ENCODE measurements around the gene TMEM240.
"Not testable (repeated sequence)": the region's sequence is repeated elsewhere in the genome, so short reads cannot be mapped to it uniquely, and the experiment has no call there.

TMEM240 gene

GRCh38 chr1:1527092-1527816 is 13.2 kb downstream of the TMEM240 start:
- CTCF ChIA-PET, result no interaction called here
- no peak for DNase-seq (ENCODE audit: low read depth, low spot score)
- TF ChIP-seq CTCF (IDR thresholded peaks at IDR 0.05; ENCODE audit: insufficient read depth, low read length, missing control alignments), result no peak
- POLR2A ChIA-PET, result no interaction called here
- H3K4me3 ChIP-seq (ENCODE audit: low read depth, low read length), result no peak overlapping the region

- DNase-seq (ENCODE audit: low read depth, low spot score); POLR2A ChIA-PET; CTCF ChIA-PET; H3K4me3 ChIP-seq (ENCODE audit: low read depth, low read length): not testable (repeated sequence)
Observed at GRCh38 chr1:1526476-1526875, 13.9 kb downstream of the TMEM240 start.

GRCh38 chr1:1524750-1525383 is 15.6 kb downstream of the TMEM240 start:
- CTCF ChIA-PET, result not testable (repeated sequence)

GRCh38 chr1:1523651-1524050 is 16.8 kb downstream of the TMEM240 start:
- DNase-seq (ENCODE audit: low read depth, low spot score); H3K4me3 ChIP-seq (ENCODE audit: low read depth, low read length); POLR2A ChIA-PET; CTCF ChIA-PET: not testable (repeated sequence)

More at GRCh38 chr1:1524750-1525383, 15.6 kb downstream of the TMEM240 start:
- POLR2A ChIA-PET; H3K4me3 ChIP-seq (ENCODE audit: low read depth, low read length); DNase-seq (ENCODE audit: low read depth, low spot score): not testable (repeated sequence)

DNA sequence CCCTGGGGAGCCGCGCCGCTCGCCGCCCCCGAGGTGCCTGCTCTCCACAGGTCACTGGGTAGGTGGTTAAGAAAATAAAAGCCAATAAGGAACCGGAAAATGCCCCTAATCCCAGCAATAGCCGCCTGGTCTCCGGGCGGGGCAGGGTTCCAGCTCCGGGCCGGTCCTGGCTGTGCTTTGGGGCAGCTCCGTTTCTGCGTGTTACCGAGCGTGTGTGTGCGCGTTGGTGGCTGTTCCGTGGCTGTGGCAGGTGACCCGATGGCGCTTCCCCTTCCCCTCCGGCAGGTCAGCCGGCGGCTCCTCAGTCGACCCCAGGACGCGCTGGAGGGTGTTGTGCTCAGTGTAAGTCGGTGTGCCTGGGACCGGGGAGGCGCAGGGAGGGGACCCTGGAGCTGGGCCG is 17.2 kb downstream of the TMEM240 start:
- DNase-seq (ENCODE audit: low read depth, low spot score); CTCF ChIA-PET; H3K4me3 ChIP-seq (ENCODE audit: low read depth, low read length); POLR2A ChIA-PET: not testable (repeated sequence)

- H3K4me3 ChIP-seq (ENCODE audit: low read depth, low read length); POLR2A ChIA-PET; CTCF ChIA-PET; DNase-seq (ENCODE audit: low read depth, low spot score): not testable (repeated sequence)
Observed at GRCh38 chr1:1522536-1522935, 17.9 kb downstream of the TMEM240 start.

- H3K4me3 ChIP-seq (ENCODE audit: low read depth, low read length), result no peak overlapping the region
- no peak for DNase-seq (ENCODE audit: low read depth, low spot score)
- POLR2A ChIA-PET, result no interaction called here
- no peak for TF ChIP-seq CTCF (IDR thresholded peaks at IDR 0.05; ENCODE audit: insufficient read depth, low read length, missing control alignments)
- CTCF ChIA-PET, result no interaction called here
Observed at GRCh38 chr1:1521331-1521730, 19.1 kb downstream of the TMEM240 start.

DNA sequence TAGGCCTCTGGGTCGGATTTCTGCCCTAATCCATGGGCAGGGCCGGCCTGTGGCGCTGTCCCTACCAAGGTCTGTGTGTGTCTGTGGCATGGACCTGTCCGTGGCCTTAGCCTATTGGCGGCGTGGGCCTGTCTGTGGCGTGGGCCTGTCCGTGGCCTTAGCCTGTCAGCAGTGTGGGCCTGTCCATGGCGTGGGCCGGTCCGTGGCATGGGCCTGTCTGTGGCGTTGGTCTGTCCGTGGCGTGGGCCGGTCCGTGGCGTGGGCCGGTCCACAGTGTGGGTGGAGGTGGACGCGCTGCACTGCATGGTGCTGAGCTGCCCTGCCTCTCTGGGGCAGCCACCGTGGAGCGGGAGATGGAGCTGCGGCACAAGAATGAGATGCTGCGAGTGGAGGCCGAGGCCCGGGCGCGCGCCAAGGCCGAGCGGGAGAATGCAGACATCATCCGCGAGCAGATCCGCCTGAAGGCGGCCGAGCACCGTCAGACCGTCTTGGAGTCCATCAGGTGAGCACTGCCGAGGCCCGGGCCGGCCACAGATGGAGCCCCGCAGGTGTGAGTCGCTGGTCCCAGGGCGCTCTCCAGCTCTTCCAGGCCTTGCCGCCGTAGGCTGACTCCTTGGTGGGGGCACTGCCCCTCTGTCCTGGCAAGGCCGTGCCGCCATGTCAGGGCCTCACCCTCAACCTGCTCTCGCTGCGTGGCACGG is 20.5 kb downstream of the TMEM240 start:
- CTCF ChIA-PET; DNase-seq (ENCODE audit: low read depth, low spot score); H3K4me3 ChIP-seq (ENCODE audit: low read depth, low read length); POLR2A ChIA-PET: not testable (repeated sequence)

GRCh38 chr1:1518621-1519007 is 21.8 kb downstream of the TMEM240 start:
- H3K4me3 ChIP-seq (ENCODE audit: low read depth, low read length); CTCF ChIA-PET; POLR2A ChIA-PET; DNase-seq (ENCODE audit: low read depth, low spot score): not testable (repeated sequence)

- DNase-seq (ENCODE audit: low read depth, low spot score), result no peak
- no peak for TF ChIP-seq CTCF (IDR thresholded peaks at IDR 0.05; ENCODE audit: insufficient read depth, low read length, missing control alignments)
- ChIA-PET POLR2A (no interaction called here), CTCF (no interaction called here)
- no peak overlapping the region for H3K4me3 ChIP-seq (ENCODE audit: low read depth, low read length)
Observed at GRCh38 chr1:1517973-1518620, 22.3 kb downstream of the TMEM240 start.

DNA sequence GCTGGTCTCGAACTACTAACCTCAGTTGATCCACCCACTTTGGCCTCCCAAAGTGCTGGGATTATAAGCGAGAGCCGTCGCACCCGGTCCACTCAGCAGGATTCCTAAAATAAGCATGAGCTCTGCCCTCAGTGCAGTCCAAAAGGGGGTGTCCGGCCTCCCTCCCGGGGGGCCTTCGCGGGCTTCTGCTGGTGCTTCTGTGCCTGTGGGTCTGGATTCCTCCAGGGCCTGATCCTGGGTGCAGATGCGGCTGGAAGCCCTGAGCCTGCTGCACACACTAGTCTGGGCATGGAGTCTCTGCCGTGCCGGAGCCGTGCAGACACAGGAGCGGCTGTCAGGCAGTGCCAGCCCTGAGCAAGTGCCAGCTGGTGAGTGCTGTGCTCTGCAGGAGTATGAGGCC is 23.5 kb downstream of the TMEM240 start:
- DNase-seq (ENCODE audit: low read depth, low spot score); H3K4me3 ChIP-seq (ENCODE audit: low read depth, low read length); POLR2A ChIA-PET; CTCF ChIA-PET: not testable (repeated sequence)

DNA sequence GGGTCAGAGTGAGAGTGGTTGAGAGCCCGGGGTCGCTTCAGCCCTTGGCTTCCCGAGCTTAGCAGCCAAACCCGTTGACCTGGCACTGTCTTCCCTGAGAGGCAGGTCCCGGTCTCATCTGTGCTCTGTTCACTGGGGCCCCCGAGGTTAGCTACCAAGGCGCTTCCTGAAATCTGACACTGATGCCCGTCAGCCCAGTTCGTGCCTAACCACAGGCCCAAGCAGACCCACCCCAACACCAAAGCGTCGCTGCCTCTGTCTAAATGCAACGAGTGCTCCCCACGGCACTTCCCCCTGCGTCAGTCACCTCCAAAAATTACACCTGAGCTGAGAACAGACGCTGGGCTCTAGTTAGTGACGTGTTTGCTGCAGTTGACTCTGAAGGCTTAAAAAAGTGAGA is 26.0 kb downstream of the TMEM240 start:
- DNase-seq (ENCODE audit: low read depth, low spot score); CTCF ChIA-PET; H3K4me3 ChIP-seq (ENCODE audit: low read depth, low read length); POLR2A ChIA-PET: not testable (repeated sequence)

DNA sequence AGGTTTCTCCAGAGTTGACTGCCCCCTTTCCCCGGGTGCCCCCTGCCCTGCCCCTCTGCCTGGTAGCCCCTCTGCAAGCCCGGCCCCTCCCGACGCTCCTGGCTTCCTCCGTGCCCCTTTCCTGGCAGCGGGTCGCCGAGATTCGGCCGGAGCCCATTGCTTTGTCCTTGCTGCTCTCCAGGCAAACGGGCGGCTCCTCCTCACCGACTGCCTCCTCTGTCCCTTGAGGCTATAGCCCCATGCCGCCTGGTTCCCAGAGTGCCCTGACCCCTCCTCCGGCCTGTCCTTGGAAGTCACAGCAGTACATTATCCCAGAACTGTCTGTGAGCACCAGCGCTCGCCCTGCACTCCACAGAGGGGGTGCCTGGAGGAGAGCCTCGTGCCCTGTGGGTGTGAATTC is 26.7 kb downstream of the TMEM240 start:
- CTCF ChIA-PET; POLR2A ChIA-PET; DNase-seq (ENCODE audit: low read depth, low spot score): not testable (repeated sequence)
- peak overlapping the region; percentile 36 for H3K4me3 ChIP-seq (ENCODE audit: low read depth, low read length)
